ENCODE measurements around the gene ASTE1.
A peak's percentile ranks its signal among the peaks of the same experiment; 100 is the strongest.

The ASTE1 gene

GRCh38 chr3:131008326-131008725 is 18.3 kb downstream of the ASTE1 start:
- H3K9me3 ChIP-seq (ENCODE audit: control insufficient read depth, low read length), result no peaks in the 10 kb centered on the region
- DNase-seq (ENCODE audit: low read depth), result no peak
- H3K4me1 ChIP-seq (ENCODE audit: control insufficient read depth, insufficient read depth, low read length), result peaks cover 11% of the 10 kb centered on the region
- H3K4me3 ChIP-seq (ENCODE audit: low read length), result no peak overlapping the region
- no peak overlapping the region for H3K9ac ChIP-seq (ENCODE audit: low read length)
- no peaks in the 10 kb centered on the region for H3K27me3 ChIP-seq (replicated peaks; ENCODE audit: control insufficient read depth, insufficient read depth, low read length)
- H3K36me3 ChIP-seq (ENCODE audit: control insufficient read depth, insufficient read depth, low read length, severe bottlenecking), result peaks cover 40% of the 10 kb centered on the region

GRCh38 chr3:131007782-131008181 is 18.8 kb downstream of the ASTE1 start:
- Histone ChIP-seq H3K4me3 (ENCODE audit: low read length) (no peak overlapping the region), H3K27me3 (replicated peaks; ENCODE audit: control insufficient read depth, insufficient read depth, low read length) (no peaks in the 10 kb centered on the region), H3K9ac (ENCODE audit: low read length) (no peak overlapping the region), H3K4me1 (ENCODE audit: control insufficient read depth, insufficient read depth, low read length) (peaks cover 11% of the 10 kb centered on the region), H3K36me3 (ENCODE audit: control insufficient read depth, insufficient read depth, low read length, severe bottlenecking) (peaks cover 37% of the 10 kb centered on the region), H3K9me3 (ENCODE audit: control insufficient read depth, low read length) (no peaks in the 10 kb centered on the region)
- DNase-seq (ENCODE audit: low read depth), result peak; percentile 29

GRCh38 chr3:131007256-131007655 is 19.4 kb downstream of the ASTE1 start:
- H3K4me3 ChIP-seq (ENCODE audit: low read length), result no peak overlapping the region
- H3K27me3 ChIP-seq (replicated peaks; ENCODE audit: control insufficient read depth, insufficient read depth, low read length), result no peaks in the 10 kb centered on the region
- no peak overlapping the region for H3K9ac ChIP-seq (ENCODE audit: low read length)
- peaks cover 34% of the 10 kb centered on the region for H3K36me3 ChIP-seq (ENCODE audit: control insufficient read depth, insufficient read depth, low read length, severe bottlenecking)
- peaks cover 11% of the 10 kb centered on the region for H3K4me1 ChIP-seq (ENCODE audit: control insufficient read depth, insufficient read depth, low read length)
- no peak for DNase-seq (ENCODE audit: low read depth)
- H3K9me3 ChIP-seq (ENCODE audit: control insufficient read depth, low read length), result no peaks in the 10 kb centered on the region

- Histone ChIP-seq H3K36me3 (ENCODE audit: control insufficient read depth, insufficient read depth, low read length, severe bottlenecking) (peaks cover 29% of the 10 kb centered on the region), H3K4me3 (ENCODE audit: low read length) (no peak overlapping the region), H3K4me1 (ENCODE audit: control insufficient read depth, insufficient read depth, low read length) (peaks cover 28% of the 10 kb centered on the region), H3K9ac (ENCODE audit: low read length) (no peak overlapping the region), H3K27me3 (replicated peaks; ENCODE audit: control insufficient read depth, insufficient read depth, low read length) (no peaks in the 10 kb centered on the region), H3K9me3 (ENCODE audit: control insufficient read depth, low read length) (no peaks in the 10 kb centered on the region)
- no peak for DNase-seq (ENCODE audit: low read depth)
Measured at GRCh38 chr3:131004603-131005002, 22.0 kb downstream of the ASTE1 start.

- Histone ChIP-seq H3K4me1 (ENCODE audit: control insufficient read depth, insufficient read depth, low read length) (peaks cover 24% of the 10 kb centered on the region), H3K9me3 (ENCODE audit: control insufficient read depth, low read length) (no peaks in the 10 kb centered on the region), H3K27me3 (replicated peaks; ENCODE audit: control insufficient read depth, insufficient read depth, low read length) (no peaks in the 10 kb centered on the region), H3K36me3 (ENCODE audit: control insufficient read depth, insufficient read depth, low read length, severe bottlenecking) (peaks cover 45% of the 10 kb centered on the region), H3K9ac (ENCODE audit: low read length) (no peak overlapping the region), H3K4me3 (ENCODE audit: low read length) (no peak overlapping the region)
- no peak for DNase-seq (ENCODE audit: low read depth)
Measured at GRCh38 chr3:131001071-131001470, 25.6 kb downstream of the ASTE1 start.

- H3K9me3 ChIP-seq (ENCODE audit: control insufficient read depth, low read length), result no peaks in the 10 kb centered on the region
- H3K9ac ChIP-seq (ENCODE audit: low read length), result no peak overlapping the region
- H3K4me1 ChIP-seq (ENCODE audit: control insufficient read depth, insufficient read depth, low read length), result peaks cover 21% of the 10 kb centered on the region
- no peak overlapping the region for H3K4me3 ChIP-seq (ENCODE audit: low read length)
- no peaks in the 10 kb centered on the region for H3K27me3 ChIP-seq (replicated peaks; ENCODE audit: control insufficient read depth, insufficient read depth, low read length)
- DNase-seq (ENCODE audit: low read depth), result peak; percentile 27
- peaks cover 61% of the 10 kb centered on the region for H3K36me3 ChIP-seq (ENCODE audit: control insufficient read depth, insufficient read depth, low read length, severe bottlenecking)
Measured at GRCh38 chr3:130997289-130997688, 29.3 kb downstream of the ASTE1 start.

- Histone ChIP-seq H3K9ac (ENCODE audit: low read length) (no peak overlapping the region), H3K9me3 (ENCODE audit: control insufficient read depth, low read length) (no peaks in the 10 kb centered on the region), H3K27me3 (replicated peaks; ENCODE audit: control insufficient read depth, insufficient read depth, low read length) (no peaks in the 10 kb centered on the region), H3K36me3 (ENCODE audit: control insufficient read depth, insufficient read depth, low read length, severe bottlenecking) (peaks cover 38% of the 10 kb centered on the region), H3K4me1 (ENCODE audit: control insufficient read depth, insufficient read depth, low read length) (peaks cover under 1% of the 10 kb centered on the region), H3K4me3 (ENCODE audit: low read length) (no peak overlapping the region)
- no peak for DNase-seq (ENCODE audit: low read depth)
Measured at GRCh38 chr3:130992344-130992743, 34.3 kb downstream of the ASTE1 start.

GRCh38 chr3:130991126-130991525 is 35.5 kb downstream of the ASTE1 start:
- DNase-seq (ENCODE audit: low read depth), result no peak
- H3K9ac ChIP-seq (ENCODE audit: low read length), result no peak overlapping the region
- no peaks in the 10 kb centered on the region for H3K9me3 ChIP-seq (ENCODE audit: control insufficient read depth, low read length)
- peaks cover 41% of the 10 kb centered on the region for H3K36me3 ChIP-seq (ENCODE audit: control insufficient read depth, insufficient read depth, low read length, severe bottlenecking)
- H3K27me3 ChIP-seq (replicated peaks; ENCODE audit: control insufficient read depth, insufficient read depth, low read length), result no peaks in the 10 kb centered on the region
- no peaks in the 10 kb centered on the region for H3K4me1 ChIP-seq (ENCODE audit: control insufficient read depth, insufficient read depth, low read length)
- H3K4me3 ChIP-seq (ENCODE audit: low read length), result no peak overlapping the region

GRCh38 chr3:130990282-130990681 is 36.3 kb downstream of the ASTE1 start:
- Histone ChIP-seq H3K9ac (ENCODE audit: low read length) (no peak overlapping the region), H3K27me3 (replicated peaks; ENCODE audit: control insufficient read depth, insufficient read depth, low read length) (no peaks in the 10 kb centered on the region), H3K36me3 (ENCODE audit: control insufficient read depth, insufficient read depth, low read length, severe bottlenecking) (peaks cover 32% of the 10 kb centered on the region), H3K9me3 (ENCODE audit: control insufficient read depth, low read length) (no peaks in the 10 kb centered on the region), H3K4me3 (ENCODE audit: low read length) (no peak overlapping the region), H3K4me1 (ENCODE audit: control insufficient read depth, insufficient read depth, low read length) (no peaks in the 10 kb centered on the region)
- no peak for DNase-seq (ENCODE audit: low read depth)

GRCh38 chr3:130981469-130981868 is 45.2 kb downstream of the ASTE1 start:
- H3K4me3 ChIP-seq (ENCODE audit: low read length), result no peak overlapping the region

GRCh38 chr3:130979117-130979516 is 47.5 kb downstream of the ASTE1 start:
- Histone ChIP-seq H3K9me3 (ENCODE audit: control insufficient read depth, low read length) (no peaks in the 10 kb centered on the region), H3K4me1 (ENCODE audit: control insufficient read depth, insufficient read depth, low read length) (peaks cover 15% of the 10 kb centered on the region), H3K9ac (ENCODE audit: low read length) (no peak overlapping the region), H3K36me3 (ENCODE audit: control insufficient read depth, insufficient read depth, low read length, severe bottlenecking) (peaks cover 47% of the 10 kb centered on the region), H3K27me3 (replicated peaks; ENCODE audit: control insufficient read depth, insufficient read depth, low read length) (no peaks in the 10 kb centered on the region), H3K4me3 (ENCODE audit: low read length) (peak overlapping the region; percentile 32)
- peak; percentile 1 for DNase-seq (ENCODE audit: low read depth)

More at GRCh38 chr3:130981469-130981868, 45.2 kb downstream of the ASTE1 start:
- H3K9me3 ChIP-seq (ENCODE audit: control insufficient read depth, low read length), result no peaks in the 10 kb centered on the region
- DNase-seq (ENCODE audit: low read depth), result no peak
- peaks cover 31% of the 10 kb centered on the region for H3K36me3 ChIP-seq (ENCODE audit: control insufficient read depth, insufficient read depth, low read length, severe bottlenecking)
- peaks cover 15% of the 10 kb centered on the region for H3K4me1 ChIP-seq (ENCODE audit: control insufficient read depth, insufficient read depth, low read length)
- no peaks in the 10 kb centered on the region for H3K27me3 ChIP-seq (replicated peaks; ENCODE audit: control insufficient read depth, insufficient read depth, low read length)
- no peak overlapping the region for H3K9ac ChIP-seq (ENCODE audit: low read length)

- Histone ChIP-seq H3K9ac (ENCODE audit: low read length) (no peak overlapping the region), H3K9me3 (ENCODE audit: control insufficient read depth, low read length) (no peaks in the 10 kb centered on the region), H3K27me3 (replicated peaks; ENCODE audit: control insufficient read depth, insufficient read depth, low read length) (no peaks in the 10 kb centered on the region), H3K4me1 (ENCODE audit: control insufficient read depth, insufficient read depth, low read length) (peaks cover 18% of the 10 kb centered on the region), H3K4me3 (ENCODE audit: low read length) (no peak overlapping the region), H3K36me3 (ENCODE audit: control insufficient read depth, insufficient read depth, low read length, severe bottlenecking) (peaks cover 41% of the 10 kb centered on the region)
- no peak for DNase-seq (ENCODE audit: low read depth)
Measured at GRCh38 chr3:130976706-130977105, 49.9 kb downstream of the ASTE1 start.

Measured in adipocyte (in vitro differentiated cells).